D721Med (cell line): Measurements from ENCODE around the gene ATP5ME.

ENCODE experiments used
- DNase-seq: peaks from one replicate; pipeline ENCODE4 v3.0.0; 2011; ENCODE audit warnings: low spot score; ENCODE audit not compliant: insufficient read length
- FAIRE-seq: peaks from 2 replicates; lab custom pipeline; 2011; peaks lifted over from hg19 to GRCh38; lab: Jason Lieb, UNC
- CTCF ChIP-seq: IDR thresholded peaks from 2 replicates; pipeline ENCODE4 v1.5.1; 2012; ENCODE audit warnings: mild to moderate bottlenecking, control low read depth; ENCODE audit not compliant: insufficient read depth; ENCODE audit errors: missing control alignments

The ATP5ME gene

DNA sequence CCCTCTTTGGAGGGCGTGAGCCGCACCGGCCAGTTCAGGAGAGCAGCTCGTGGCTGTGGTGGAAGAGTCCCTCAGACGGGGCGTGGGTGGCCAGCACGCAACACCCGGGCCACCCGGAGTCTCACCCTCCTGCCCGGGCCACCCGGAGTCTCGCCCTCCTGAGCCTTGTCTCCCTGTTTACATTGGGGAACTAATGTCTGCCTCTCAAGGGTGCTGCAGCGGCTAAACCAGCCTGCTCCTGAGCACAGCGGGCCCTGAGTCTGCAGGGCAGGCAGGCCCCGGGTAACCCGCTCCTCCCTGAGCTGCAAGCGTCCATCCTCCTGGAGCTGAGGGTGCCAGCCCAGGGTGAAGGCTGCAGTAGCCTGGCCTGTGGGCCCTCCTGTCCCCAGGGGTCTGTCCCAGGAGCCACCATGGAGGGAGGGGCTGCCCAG is 45.8 kb downstream of the ATP5ME start:
- FAIRE-seq: no peak
- TF ChIP-seq CTCF: no peak

DNA sequence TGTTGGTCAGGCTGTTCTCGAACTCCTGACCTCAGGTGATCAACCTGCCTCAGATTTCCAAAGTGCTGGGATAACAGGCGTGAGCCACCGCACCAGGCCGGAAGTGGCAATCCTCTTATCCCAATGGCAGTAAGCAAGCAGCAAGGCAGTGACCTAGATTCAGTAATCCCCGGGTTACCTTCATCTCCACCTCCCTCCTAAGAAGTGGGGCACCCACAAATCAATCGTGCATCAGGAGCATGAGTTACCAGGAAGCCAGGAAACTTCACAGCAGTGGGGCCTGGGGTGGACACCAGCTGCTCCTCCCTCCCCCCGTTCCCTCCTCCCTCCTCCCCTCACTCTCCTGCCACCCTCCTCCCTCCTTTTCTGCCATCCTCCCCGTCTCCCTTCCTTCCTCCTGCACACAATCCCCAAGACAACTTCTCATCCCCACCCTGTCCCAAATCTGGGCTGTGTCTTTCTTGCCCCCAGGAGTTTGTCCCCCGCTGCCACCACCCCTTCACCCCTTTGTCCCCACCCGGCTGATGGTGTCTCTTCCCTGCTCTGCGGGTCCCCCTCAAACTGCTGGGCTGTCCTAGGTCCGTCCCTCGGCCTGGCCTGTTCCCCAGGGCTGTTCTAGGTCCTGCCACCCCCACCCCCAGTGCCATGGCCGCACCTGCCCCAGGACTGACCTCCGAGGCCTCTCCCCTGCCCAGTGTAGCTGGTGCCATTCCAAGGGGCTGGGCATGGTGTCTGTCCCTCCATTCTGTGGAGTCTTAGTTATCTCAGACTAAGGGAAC is 46.5 kb downstream of the ATP5ME start:
- DNase-seq (peak; percentile 82), FAIRE-seq (peak; percentile 86)
- TF ChIP-seq CTCF: no peak

More for the DNA sequence above, 45.8 kb downstream of the ATP5ME start:
- no peak for DNase-seq

GRCh38 chr4:626201-627091 is 47.6 kb downstream of the ATP5ME start:
- DNase-seq (no peak), FAIRE-seq (no peak)
- no peak for TF ChIP-seq CTCF

- FAIRE-seq (no peak), DNase-seq (no peak)
- no peak for TF ChIP-seq CTCF
Observed at GRCh38 chr4:625631-626161, 48.4 kb downstream of the ATP5ME start.

DNA sequence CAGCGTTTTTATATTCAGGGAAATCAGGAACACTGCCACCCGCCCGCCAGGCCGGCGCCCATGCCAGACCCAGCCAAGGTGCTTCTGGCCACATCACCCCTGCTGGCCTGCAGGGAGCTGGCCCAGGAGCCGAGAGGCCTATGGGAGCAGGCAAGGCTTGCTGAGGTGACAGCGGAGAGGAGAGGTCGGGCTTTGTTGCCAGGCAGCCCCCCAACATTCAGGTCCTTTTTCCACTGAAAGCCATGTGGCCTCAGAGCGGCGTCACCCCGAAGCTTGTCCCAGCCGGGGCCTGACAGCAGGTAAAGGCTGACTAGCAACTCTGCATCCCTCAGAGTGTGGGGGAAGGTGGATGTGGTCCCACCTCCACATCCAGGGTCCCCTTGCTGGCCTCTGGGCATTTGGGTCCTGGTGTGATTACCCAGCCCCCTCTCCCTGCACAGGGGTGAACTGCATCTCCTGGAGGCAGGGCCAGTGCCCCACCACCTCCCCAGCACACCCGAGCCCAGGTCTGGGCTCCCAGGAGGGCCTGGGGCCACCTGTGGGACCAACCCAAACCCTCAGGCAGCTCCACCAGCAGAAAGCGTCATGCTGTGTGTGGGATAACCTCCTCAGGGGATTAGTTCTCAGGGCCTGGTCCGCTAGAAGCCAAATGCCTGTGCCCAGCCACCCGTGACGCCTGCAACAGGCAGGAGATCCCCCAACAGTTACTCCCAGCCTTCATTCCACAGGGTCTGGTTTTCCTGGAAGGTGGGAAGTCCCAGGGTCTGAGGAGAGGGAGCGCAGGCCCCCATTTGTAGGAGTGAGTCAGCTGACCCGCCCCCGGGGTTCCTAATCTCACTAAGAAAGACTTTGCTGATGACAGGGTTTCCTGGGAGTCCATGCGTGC is 49.1 kb downstream of the ATP5ME start, which contains the start of gene PDE6B:
TSS of gene PDE6B (plus strand) at position 869 of the 886 bp plus-strand sequence. CDS start 54 bp downstream, outside the sequence.
- no peak for FAIRE-seq
- no peak for TF ChIP-seq CTCF
- peak; percentile 73 for DNase-seq

DNA sequence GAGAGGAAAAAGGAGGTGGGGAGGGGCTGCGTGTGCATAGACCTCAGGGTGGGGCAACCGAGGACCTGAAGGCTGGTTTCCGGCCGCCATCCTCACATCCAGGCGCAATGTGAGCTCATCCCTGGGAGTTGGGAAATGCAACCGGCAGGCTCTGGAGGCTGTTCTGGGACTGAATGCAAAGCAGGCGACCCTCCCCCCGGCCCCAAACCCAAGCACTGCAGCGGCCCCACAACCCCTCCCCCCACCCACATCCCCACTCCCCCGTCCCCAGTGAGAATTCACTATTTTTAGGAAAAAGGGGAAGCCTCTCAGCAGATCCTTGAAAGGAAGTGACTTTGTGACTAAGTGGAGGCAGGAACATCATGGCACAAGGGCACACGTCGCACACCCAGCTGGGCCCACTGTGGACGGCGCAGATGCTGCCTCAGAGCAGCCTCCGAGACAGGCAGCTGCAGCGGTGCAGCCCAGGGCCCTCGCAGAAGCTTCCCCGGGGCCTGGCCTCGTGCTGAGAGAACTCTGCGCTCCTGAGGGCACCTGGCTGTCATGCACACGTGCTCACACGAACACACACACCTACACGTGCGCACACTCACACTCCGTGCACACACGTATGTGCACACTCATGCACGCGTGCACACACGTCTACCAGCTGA is 50.0 kb downstream of the ATP5ME start:
- FAIRE-seq (no peak), DNase-seq (no peak)
- no peak for TF ChIP-seq CTCF
